GM12878 (cell line): ENCODE measurements around the gene DNAJC5. TPM values are rescaled to one million over a fixed set of nuclear protein-coding genes. Genes with fewer than 3 reads are reported as not detected.

Experiments used
- ATAC-seq: fragments of 200-7000 bp; cut with Tn5 transposase; 3 replicates; pipeline ENCODE4 v1.9.1; 2020; ENCODE audit warnings: mild to moderate bottlenecking, moderate library complexity
- BruUV-seq: library from RNA; stranded (reverse); fragments of 400-500 nt; replicated peaks from 2 replicates; lab custom pipeline; 2021; lab: Mats Ljungman, UMichigan
- CTCF ChIA-PET: fragments of 300-600 bp; sonication (Branson Sonifier 250); formaldehyde crosslinking; extraction: SDS; loops from one replicate; lab custom pipeline; 2021; ENCODE audit warnings: inconsistent platforms; lab: Yijun Ruan, JAX
- POLR2A ChIA-PET: fragments of 350-600 bp; formaldehyde crosslinking; extraction: SDS; loops from one replicate; lab custom pipeline; 2021; ENCODE audit warnings: inconsistent platforms; lab: Charles Lee
- RAD21 ChIA-PET: fragments of 300-600 bp; sonication (Branson Sonifier 250); formaldehyde crosslinking; loops from one replicate; lab custom pipeline; 2023; ENCODE audit warnings: antibody characterized with exemption; ENCODE audit not compliant: unreplicated experiment; lab: Charles Lee
- SMC1A ChIA-PET: fragments of 300-600 bp; sonication (Branson Sonifier 250); formaldehyde crosslinking; loops from one replicate; lab custom pipeline; 2023; ENCODE audit not compliant: unreplicated experiment, uncharacterized antibody; lab: Charles Lee
- DNase-seq: peaks from one replicate; pipeline ENCODE4 v3.0.0-alpha.2; 2011; ENCODE audit warnings: low read depth, low spot score
- FAIRE-seq: peaks from 3 replicates; lab custom pipeline; 2011; peaks lifted over from hg19 to GRCh38; lab: Jason Lieb, UNC
- H2AFZ ChIP-seq: 2 replicates; pipeline ENCODE4 v1.6.0; 2011; ENCODE audit warnings: low read depth, low read length, control low read depth; ENCODE audit not compliant: control insufficient read depth
- H3K27ac ChIP-seq: 2 replicates; pipeline ENCODE4 v1.5.1; 2011; ENCODE audit warnings: control low read depth; ENCODE audit not compliant: control insufficient read depth, insufficient read depth
- H3K27me3 ChIP-seq, 2 experiments: replicated peaks in 1 of 2; 2 replicates each; pipeline versions ENCODE4 v1.6.0 to v1.6.1; 2011; ENCODE audit warnings: low read length in 1 of 2; ENCODE audit not compliant: control insufficient read depth in 2 of 2, insufficient read depth in 2 of 2
- H3K36me3 ChIP-seq, 2 experiments: 2 replicates each; pipeline ENCODE4 v1.5.1; 2011; ENCODE audit warnings: low read length in 1 of 2; ENCODE audit not compliant: control insufficient read depth in 2 of 2, insufficient read depth in 2 of 2
- H3K4me1 ChIP-seq: 2 replicates; pipeline ENCODE4 v1.6.1; 2011; ENCODE audit warnings: mild to moderate bottlenecking, low read length, moderate library complexity, mixed read lengths; ENCODE audit not compliant: control insufficient read depth, insufficient read depth
- H3K4me2 ChIP-seq: 2 replicates; pipeline ENCODE4 v1.6.0; 2011; ENCODE audit warnings: control low read depth; ENCODE audit not compliant: control insufficient read depth, insufficient read depth
- H3K4me3 ChIP-seq: fragments of 200-600 bp; sonication (generic); 2 replicates; pipeline ENCODE4 v1.5.1; 2016
- H3K79me2 ChIP-seq: 2 replicates; pipeline ENCODE4 v1.6.0; 2011; ENCODE audit warnings: low read length; ENCODE audit not compliant: control insufficient read depth, insufficient read depth
- H3K9ac ChIP-seq: 2 replicates; pipeline ENCODE4 v1.8.0; 2011; ENCODE audit warnings: low read length, control low read depth, mixed read lengths; ENCODE audit not compliant: control insufficient read depth, insufficient read depth
- H3K9me3 ChIP-seq: replicated peaks from 3 replicates; pipeline ENCODE4 v1.5.1; 2011; ENCODE audit warnings: mild to moderate bottlenecking, low read length; ENCODE audit not compliant: control insufficient read depth, insufficient read depth
- H4K20me1 ChIP-seq: 2 replicates; pipeline ENCODE4 v1.6.0; 2011; ENCODE audit not compliant: control insufficient read depth, insufficient read depth
- CBX5 ChIP-seq: sonication (generic); IDR thresholded peaks from 2 replicates; pipeline ENCODE4 v1.6.1; 2016; ENCODE audit warnings: low read depth, moderate library complexity, mild to moderate bottlenecking, inconsistent platforms
- GATAD2B ChIP-seq: fragments of 450-650 bp; conservative IDR thresholded peaks from 2 replicates; pipeline ENCODE4 v1.6.1; 2017; ENCODE audit warnings: low read depth, mild to moderate bottlenecking, moderate library complexity
- HDGF ChIP-seq: fragments of 450-650 bp; IDR thresholded peaks from 2 replicates; pipeline ENCODE4 v1.6.1; 2016; ENCODE audit warnings: antibody characterized with exemption
- IKZF1 ChIP-seq: fragments of 450-650 bp; conservative IDR thresholded peaks from 2 replicates; pipeline ENCODE4 v1.6.1; 2017; ENCODE audit warnings: antibody characterized with exemption, mild to moderate bottlenecking
- IRF3 ChIP-seq: fragments of 450-650 bp; IDR thresholded peaks from 2 replicates; pipeline ENCODE4 v1.6.1; 2014; ENCODE audit warnings: mild to moderate bottlenecking
- PAX5 ChIP-seq: IDR thresholded peaks from 2 replicates; pipeline ENCODE4 v1.6.1; 2011; ENCODE audit warnings: low read depth, low read length, borderline replicate concordance
- RBBP5 ChIP-seq: fragments of 200-600 bp; sonication (generic); conservative IDR thresholded peaks from 2 replicates; pipeline ENCODE4 v1.6.1; 2016
- SMAD1 ChIP-seq: fragments of 450-650 bp; IDR thresholded peaks from 2 replicates; pipeline ENCODE4 v1.6.1; 2018; ENCODE audit warnings: mild to moderate bottlenecking, low read depth; ENCODE audit not compliant: partially characterized antibody
- STAT3 ChIP-seq: IDR thresholded peaks from 2 replicates; pipeline ENCODE4 v1.6.1; 2011; ENCODE audit warnings: low read depth, low read length, improper control_type of control experiment
- SUZ12 ChIP-seq: fragments of 200-600 bp; sonication (generic); IDR thresholded peaks from one replicate; pipeline ENCODE4 v1.6.1; 2018; ENCODE audit warnings: antibody characterized with exemption, mild to moderate bottlenecking; ENCODE audit not compliant: unreplicated experiment
- TAF1 ChIP-seq: IDR thresholded peaks from 2 replicates; pipeline ENCODE4 v1.6.1; 2011; ENCODE audit warnings: mild to moderate bottlenecking, low read depth, low read length, borderline replicate concordance
- ZNF274 ChIP-seq: IDR thresholded peaks from one replicate; pipeline ENCODE4 v1.8.0; 2011; ENCODE audit not compliant: insufficient read length, insufficient read depth
- WGBS: methylation state at CpG from one replicate; pipeline ENCODE4 v1.1.6; 2016; ENCODE audit warnings: low lambda C conversion rate; ENCODE audit not compliant: insufficient replicate concordance, insufficient coverage; ENCODE audit errors: missing lambda C conversion rate; 5-methylcytosine and 5-hydroxymethylcytosine counted together
- in situ Hi-C: fragments of 300-500 bp; cut with MboI; formaldehyde crosslinking; loops from 9 replicates; pipeline ENCODE4 v1.14.3; 2018; ENCODE audit warnings: mixed read lengths
- intact Hi-C: fragments of 100-400 bp; cut with micrococcal nuclease; formaldehyde crosslinking; loops from one replicate; pipeline ENCODE4 v1.14.2; 2022; ENCODE audit not compliant: unreplicated experiment
- polyA plus RNA-seq, 11 experiments: library from polyadenylated mRNA; depleted of rRNA in 4 of 11; unstranded in 6 of 11; stranded (reverse) in 5 of 11; fragments of >200 nt; fragmentation: Nextera tagmentation in 4 of 11; fragmentation: Illumina TruSeq in 1 of 11; extraction: Ambion mirVana in 4 of 11; extraction: Trizol in 1 of 11; gene quantifications; 1 replicate in 1 of 11; 2 replicates in 10 of 11; pipeline versions ENCODE4 v1.2.1 to v1.2.3, GENCODE V29; 2011 to 2016; ENCODE audit warnings: inconsistent platforms in 2 of 11, missing spikeins in 2 of 11, low read depth in 1 of 11
- total RNA-seq, 4 experiments: library from RNA; depleted of rRNA in 3 of 4; stranded (reverse); fragments of >200 nt in 3 of 4; fragmentation: Illumina TruSeq in 1 of 4; extraction: Trizol in 1 of 4; gene quantifications; 2 replicates each; pipeline versions ENCODE4 v1.2.1 to v1.2.3, GENCODE V29; 2013 to 2021

Gene DNAJC5
- total and polyA plus RNA-seq, 10 of the 15 experiments (the other 5 are each of a cell fraction or from before 2014, with no cell fraction given) = 0.69 to 36.8 (median 17.0) TPM

DNA sequence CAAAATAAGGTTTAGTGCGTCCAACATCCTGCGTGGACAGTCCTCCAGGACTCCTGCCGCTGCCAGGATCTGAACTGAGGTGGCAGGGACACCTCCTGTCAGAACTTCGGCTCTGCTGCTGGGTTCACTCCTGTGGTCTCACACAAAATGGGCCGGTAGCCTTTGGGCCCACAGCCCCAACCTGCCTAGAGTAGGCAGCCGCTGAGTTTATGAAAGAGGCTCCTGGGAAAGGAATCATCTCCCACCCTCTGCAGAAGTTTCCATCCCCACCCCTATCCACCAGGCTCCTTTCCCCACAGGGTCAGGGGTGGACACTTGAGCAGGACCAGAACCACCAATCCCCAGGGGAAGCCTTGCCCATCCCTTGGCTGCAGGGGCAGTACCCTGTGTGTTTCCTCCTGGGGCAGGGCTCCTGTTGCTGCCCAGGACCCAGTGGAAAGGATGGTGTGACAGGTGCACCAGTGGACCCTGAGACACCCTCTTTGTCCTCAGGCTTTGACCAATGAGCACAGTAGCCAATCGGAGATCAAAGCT lies 35.7 kb upstream of the DNAJC5 start:
- ChIA-PET POLR2A (interaction anchor here (1.0 kb wide), 1 partner anchor 73 kb away, joined by 5 read pairs; no protein-coding TSS in a partner anchor), RAD21 (interaction anchor here (0.6 to 1.4 kb wide), 3 partner anchors 73 to 769 kb away, joined by 4 to 8 read pairs (median 6); partner anchors contain the start of genes ARFRP1 and ZGPAT), CTCF (interaction anchor here (0.7 to 1.7 kb wide), 5 partner anchors 17 to 152 kb away, joined by 3 to 7 read pairs (median 3); partner anchors contain the start of genes ARFRP1 and ZGPAT), SMC1A (interaction anchor here (1.1 to 2.0 kb wide), 2 partner anchors 10 to 73 kb away, joined by 3 to 7 read pairs; no protein-coding TSS in a partner anchor)
- no peak for ATAC-seq
- BruUV-seq = no TSS peak
- peaks cover 0 to 4% of the 10 kb centered on the region in 2 experiments; a peak in 3 of 4 replicates for H3K36me3 ChIP-seq
- no peak overlapping the region; the same call in 1 of the 2 replicates for H3K27ac ChIP-seq
- no peak overlapping the region for H3K4me2 ChIP-seq
- no peak overlapping the region for H2AFZ ChIP-seq
- no peaks in the 10 kb centered on the region for H4K20me1 ChIP-seq
- H3K4me3 ChIP-seq = no peak overlapping the region
- H3K9me3 ChIP-seq = no peaks in the 10 kb centered on the region
- no peaks in the 10 kb centered on the region for H3K27me3 ChIP-seq
- TF ChIP-seq SMAD1 = no peak
- TF ChIP-seq CBX5 = no peak
- no peak for TF ChIP-seq ZNF274
- TF ChIP-seq STAT3 = no peak
- no peak for TF ChIP-seq SUZ12
- no peak for TF ChIP-seq RBBP5
- TF ChIP-seq IKZF1 = no peak
- no peak for TF ChIP-seq TAF1
- no peak for TF ChIP-seq PAX5
- TF ChIP-seq IRF3 = no peak
- TF ChIP-seq GATAD2B = no peak
- no peak for TF ChIP-seq HDGF
- TF ChIP-seq, all 136 proteins: peak for 0
- FAIRE-seq (no peak), DNase-seq (no peak)
- in situ Hi-C loops (loop anchor here (5.0 kb wide), 1 partner anchor 152 kb away; the partner anchor contains the start of genes ARFRP1 and ZGPAT), intact Hi-C loops (no loop called here)
- no peak overlapping the region for H3K9ac ChIP-seq
- H3K79me2 ChIP-seq = peaks cover 10% of the 10 kb centered on the region; the same call in 1 of the 2 replicates
- peaks cover 31% of the 10 kb centered on the region for H3K4me1 ChIP-seq
- WGBS = 38% methylated on average over 7 of the region's 7 CpGs
